Fibroblast of peridontal ligament (primary cell): ENCODE measurements around the gene HOXA6.

ENCODE experiments used
- DNase-seq: peaks from one replicate; pipeline ENCODE4 v3.0.0-alpha.2; 2010; ENCODE audit errors: extremely low read depth

HOXA6 gene

GRCh38 chr7:27096768-27097514, 50.6 kb downstream of the HOXA6 start:
- DNase-seq: no peak

- no peak for DNase-seq
Measured at GRCh38 chr7:27095897-27096767, 51.4 kb downstream of the HOXA6 start, which contains the start of gene HOXA1. Gene HOXA1, minus strand, starts transcription at chr7:27096000. Its CDS starts 88 bp downstream, at chr7:27095912.
